Measurements from ENCODE around the gene GAA.
"Not testable (repeated sequence)": the region's sequence is repeated elsewhere in the genome, so short reads cannot be mapped to it uniquely, and the experiment has no call there.

The GAA gene

DNA sequence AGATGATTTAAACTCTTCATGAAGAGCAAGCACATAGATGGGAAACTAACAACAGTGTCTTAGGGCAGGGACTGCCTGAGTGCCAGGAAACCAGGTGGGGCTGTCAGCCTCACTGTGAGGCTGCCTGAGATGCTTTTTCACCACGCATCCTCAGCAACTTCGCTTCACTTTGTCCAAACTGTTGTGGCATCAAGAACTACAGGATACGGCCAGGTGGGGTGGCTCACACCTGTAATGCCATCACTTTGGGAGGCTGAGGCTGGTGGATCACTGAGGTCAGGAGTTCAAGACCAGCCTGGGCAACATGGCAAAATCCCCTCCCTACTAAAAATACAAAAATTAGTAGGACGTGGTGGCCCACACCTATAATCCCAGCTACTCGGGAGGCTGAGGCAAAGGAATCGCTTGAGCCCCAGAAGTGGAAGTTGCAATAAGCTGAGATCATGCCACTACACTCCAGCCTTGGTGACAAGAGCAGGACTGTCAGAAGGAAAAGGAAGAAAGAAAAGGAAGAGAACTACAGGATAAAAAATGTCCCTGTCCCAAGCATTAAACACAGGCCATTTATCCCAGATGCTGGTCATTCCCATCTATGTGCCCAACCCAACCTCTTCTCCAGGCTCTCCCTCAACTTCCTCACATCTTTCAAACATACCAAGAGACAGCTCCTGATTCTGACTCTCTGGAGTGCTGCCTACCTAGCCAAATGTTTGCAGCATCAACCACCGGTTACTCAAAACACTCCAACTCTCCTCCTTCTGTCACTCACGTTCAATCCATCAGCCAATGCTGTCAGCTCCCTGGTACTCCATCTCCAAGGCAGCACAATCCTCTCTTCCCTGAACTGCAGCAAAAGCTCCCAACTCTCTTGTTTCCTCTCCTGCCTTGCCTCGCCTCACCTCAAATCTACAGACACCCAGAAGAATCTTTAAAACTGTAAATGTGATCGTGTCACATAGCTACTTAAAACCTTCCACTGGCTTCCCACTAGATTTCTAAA is 44.0 kb downstream of the GAA start:
- no peak for DNase-seq (ENCODE audit: low read depth in 1 of 2, low spot score in 1 of 2)

DNA sequence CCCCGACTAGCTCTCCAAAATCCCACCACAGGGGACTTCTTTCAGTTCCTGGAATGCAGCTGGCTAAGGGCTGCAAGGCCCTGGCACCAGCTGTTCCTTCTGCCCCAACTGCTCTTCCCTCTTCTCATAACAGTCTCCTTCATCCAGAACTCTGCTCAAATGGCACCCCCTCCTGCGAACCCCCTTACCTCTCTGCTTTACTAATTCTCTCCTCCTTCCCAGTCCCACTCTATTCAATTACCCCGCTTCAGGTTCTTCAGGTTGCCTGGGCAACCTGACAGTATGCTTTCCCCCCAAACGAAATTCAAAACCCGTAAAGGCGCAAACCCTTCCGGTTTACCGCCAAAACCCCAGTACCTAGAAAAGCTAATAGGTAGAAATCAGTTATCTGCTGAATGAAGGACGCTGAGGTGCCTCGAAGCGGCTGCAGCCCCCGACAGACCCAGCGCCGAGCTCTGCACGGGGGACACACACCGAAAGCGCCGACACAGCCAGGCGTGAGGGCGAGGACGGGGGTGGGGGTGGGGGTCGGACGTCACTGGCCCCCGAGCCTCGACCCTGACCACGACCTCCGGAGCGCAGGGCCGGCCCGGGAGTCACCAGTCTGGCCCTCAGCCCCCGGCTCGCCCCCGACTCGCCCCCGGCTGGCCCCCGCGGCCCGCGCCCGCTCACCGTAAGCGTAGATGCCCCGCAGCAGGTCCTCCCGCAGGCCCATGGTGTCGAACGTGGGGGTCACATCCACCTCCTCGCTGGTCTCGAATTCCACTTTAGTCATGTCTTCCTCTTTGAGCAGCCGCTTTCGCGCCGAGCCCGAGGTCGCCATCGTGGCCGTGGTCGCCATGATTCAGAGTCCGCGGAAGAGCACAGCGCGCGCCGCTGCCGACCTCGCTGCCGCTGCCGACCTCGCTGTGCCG is 45.0 kb downstream of the GAA start:
- DNase-seq (ENCODE audit: low read depth in 1 of 2, low spot score in 1 of 2), result no peak

DNA sequence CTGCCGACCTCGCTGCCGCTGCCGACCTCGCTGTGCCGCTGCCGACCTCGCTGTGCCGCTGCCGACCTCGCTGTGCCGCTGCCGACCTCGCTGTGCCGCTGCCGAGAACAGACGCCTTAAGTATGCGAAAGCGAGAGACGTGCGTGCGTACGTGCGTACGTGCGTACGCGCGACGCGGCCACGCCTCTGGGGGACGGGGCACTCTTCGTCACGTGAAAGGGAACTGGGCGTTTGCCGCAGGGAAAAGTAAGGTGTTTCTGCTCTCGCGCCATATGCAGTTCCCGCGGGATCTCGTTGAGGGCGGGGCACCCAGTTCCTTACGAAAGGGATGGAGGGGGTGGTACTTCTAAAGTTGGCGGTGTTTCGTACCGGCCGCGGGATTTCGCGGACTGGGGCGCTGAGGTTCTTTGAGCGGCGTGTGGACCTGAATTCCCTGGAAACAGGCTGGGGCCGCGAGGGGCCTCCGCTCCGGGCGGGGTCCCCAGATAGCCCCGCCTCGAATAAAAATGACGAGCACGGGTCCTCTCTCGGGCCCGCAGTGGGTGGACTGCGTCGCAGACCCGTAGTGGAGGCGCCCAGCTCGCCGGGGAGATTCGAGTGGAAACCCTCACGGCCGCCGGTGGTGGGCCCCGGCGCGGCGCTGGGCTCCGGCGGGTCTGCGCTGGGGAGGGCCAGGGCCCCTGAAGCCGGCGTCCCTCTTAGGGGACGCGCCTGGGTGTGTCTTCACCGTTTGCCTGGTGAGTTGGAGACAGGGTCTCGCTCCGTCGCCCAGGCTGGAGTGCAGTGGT is 45.8 kb downstream of the GAA start, which contains the start of gene EIF4A3:
Gene EIF4A3 (minus strand): TSS at position 94 of the 788 bp plus-strand sequence. CDS start 167 bp downstream, outside the sequence.
- DNase-seq (ENCODE audit: low read depth in 1 of 2, low spot score in 1 of 2), result peak; percentile 88 to 96

GRCh38 chr17:80151333-80151732 is 50.0 kb downstream of the GAA start:
- DNase-seq (ENCODE audit: low read depth in 1 of 2, low spot score in 1 of 2), result no peak

DNA sequence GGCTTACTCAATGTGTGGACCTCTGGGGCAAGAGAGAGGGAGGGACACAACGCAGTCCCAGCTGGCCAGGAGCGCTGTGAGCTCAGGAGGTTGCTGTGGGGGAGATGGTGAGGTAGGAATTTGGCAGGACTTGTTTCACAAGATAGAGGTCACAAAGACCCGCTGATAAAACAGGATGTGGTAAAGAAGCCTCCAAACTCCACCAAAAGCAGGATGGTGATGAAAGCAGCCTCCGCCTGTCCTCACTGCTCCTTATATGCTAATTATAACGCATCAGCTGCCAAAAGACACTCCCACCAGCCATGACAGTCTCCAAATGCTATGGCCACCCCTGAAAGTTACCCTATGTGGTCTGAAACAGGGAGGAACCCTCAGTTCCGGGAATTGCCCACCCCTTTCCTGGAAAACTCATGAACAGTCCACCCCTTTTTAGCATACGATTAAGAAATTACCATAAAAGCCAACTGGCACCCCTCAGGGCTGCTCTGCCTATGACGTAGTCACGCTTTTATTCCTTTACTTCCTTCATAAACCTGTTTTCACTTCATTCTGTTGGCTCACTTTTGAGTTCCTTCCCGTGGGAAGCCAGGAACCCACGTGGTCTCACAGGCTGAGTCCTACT is 50.8 kb downstream of the GAA start:
- DNase-seq (ENCODE audit: low read depth in 1 of 2, low spot score in 1 of 2), result no peak

DNA sequence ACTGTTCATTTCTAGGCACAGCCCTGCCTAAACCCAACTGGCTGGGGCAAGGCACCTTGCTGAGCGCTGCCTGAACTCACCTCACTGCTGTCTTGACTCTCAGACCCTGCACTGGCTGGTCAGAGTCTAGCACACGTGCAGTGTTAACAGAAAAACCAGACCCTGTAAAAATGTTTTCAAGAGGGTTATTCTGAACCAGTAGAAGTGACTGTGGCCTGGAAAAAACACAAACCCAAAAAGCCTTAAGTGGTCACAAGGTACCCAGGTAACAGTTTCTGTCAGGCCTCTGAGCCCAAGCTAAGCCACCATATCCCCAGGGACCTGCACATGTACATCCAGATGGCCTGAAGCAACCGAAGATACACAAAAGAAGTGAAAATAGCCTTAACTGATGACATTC is 51.6 kb downstream of the GAA start:
- no peak for DNase-seq (ENCODE audit: low read depth in 1 of 2, low spot score in 1 of 2)

DNA sequence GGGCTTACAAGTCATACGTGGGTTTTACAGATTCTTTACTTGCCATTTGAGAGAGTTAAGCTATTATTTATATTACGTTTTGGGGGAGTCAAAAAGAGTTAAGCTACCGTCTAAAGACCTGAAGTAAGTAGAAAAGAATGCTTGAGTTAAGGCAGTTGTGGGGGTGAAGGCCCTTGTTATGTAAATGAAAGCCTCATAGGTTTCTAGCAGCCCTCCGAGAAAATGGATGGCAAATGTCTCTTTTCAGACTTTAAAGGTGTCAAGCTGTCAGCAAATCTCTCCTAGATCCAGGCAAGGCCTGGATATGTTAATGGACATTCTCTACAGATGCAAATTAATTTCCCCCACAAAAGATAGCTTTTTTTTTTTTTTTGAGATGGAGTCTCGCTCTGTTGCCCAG is 52.8 kb downstream of the GAA start:
- no peak for DNase-seq (ENCODE audit: low read depth in 1 of 2, low spot score in 1 of 2)

DNA sequence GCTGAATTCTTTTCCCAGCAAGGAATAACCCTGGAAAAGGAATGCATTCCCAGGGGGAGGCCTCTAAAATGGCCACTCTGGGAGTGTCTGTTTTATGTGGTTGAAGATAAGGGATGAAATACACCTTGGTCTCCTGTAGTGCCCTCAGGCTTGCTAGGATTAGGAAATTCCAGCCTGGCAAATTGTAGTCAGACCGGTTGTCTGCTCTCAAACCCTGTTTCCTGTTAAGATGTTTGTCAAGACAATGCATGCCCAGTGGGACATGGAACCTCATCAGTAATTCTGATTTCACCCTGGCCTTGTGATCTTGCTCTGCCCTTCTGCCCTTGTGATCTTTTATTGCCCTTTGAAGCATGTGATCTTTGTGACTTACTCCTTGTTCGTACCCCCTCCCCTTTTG is 54.2 kb downstream of the GAA start:
- DNase-seq (ENCODE audit: low read depth in 1 of 2, low spot score in 1 of 2), result not testable (repeated sequence)

DNA sequence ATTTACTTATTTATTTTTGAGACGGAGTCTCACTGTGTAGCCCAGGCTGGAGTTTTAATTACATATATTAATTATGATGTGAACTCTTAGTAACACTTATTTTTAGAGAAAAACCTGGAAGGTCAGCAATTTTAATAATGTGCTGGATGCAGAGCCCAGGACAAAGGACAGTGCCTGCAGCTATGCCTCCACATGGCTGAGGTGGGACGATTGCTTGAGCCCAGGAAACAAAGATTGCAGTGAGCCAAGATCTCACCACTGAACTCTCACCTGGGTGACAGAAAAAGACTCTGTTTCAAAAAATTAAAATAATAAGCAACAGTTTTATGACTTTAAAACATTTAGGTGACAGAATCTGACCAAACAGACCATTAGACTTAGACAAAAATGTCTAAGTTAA is 57.5 kb downstream of the GAA start:
- DNase-seq (ENCODE audit: low read depth in 1 of 2, low spot score in 1 of 2), result no peak

DNA sequence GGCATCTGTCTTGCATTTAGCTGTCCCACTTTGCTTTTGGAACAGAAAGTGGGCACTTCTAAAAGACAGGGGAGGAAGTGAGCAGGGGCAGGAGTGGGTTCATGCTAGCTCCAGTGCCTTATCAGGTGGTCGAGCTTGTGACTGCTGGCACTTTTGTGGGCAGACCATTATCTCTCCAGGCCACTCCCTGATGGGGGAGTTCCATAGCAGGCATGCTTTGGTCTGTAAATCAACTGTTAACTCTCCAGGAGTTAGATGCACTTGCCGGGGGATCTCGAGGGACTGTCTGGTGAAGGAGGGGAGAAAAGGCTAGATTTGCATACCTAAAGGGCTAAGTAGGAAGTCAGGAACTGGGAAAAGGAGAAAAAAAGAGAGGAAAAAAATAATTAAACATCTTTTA is 59.2 kb downstream of the GAA start:
- DNase-seq (ENCODE audit: low read depth in 1 of 2, low spot score in 1 of 2), result no peak

- DNase-seq (ENCODE audit: low read depth in 1 of 2, low spot score in 1 of 2), result no peak
These were observed 62.0 kb downstream of the GAA start for GRCh38 chr17:80163336-80163735.

GRCh38 chr17:80164185-80164584 is 62.8 kb downstream of the GAA start:
- no peak for DNase-seq (ENCODE audit: low read depth in 1 of 2, low spot score in 1 of 2)

DNA sequence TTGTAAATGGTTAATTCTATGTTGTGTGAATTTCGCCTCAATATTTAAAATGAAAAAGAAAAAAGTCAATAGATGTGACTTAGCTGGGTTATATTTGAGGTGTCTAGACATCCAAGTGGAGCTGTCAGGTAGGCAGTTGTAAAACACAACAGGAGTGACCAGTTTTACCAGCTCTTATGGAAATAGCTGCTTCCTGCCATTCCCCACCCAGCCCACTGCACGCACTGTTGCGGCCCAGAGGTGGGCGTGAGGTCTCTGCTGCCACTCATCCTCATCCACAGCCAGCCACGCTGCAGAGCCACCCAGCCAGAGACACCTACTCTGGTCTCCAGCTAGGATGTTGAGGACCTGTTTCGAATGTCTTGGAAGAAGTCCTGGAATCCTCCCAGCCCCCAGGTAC is 65.1 kb downstream of the GAA start:
- no peak for DNase-seq (ENCODE audit: low read depth in 1 of 2, low spot score in 1 of 2)

GRCh38 chr17:80168371-80168770 is 67.0 kb downstream of the GAA start:
- no peak for DNase-seq (ENCODE audit: low read depth in 1 of 2, low spot score in 1 of 2)

DNA sequence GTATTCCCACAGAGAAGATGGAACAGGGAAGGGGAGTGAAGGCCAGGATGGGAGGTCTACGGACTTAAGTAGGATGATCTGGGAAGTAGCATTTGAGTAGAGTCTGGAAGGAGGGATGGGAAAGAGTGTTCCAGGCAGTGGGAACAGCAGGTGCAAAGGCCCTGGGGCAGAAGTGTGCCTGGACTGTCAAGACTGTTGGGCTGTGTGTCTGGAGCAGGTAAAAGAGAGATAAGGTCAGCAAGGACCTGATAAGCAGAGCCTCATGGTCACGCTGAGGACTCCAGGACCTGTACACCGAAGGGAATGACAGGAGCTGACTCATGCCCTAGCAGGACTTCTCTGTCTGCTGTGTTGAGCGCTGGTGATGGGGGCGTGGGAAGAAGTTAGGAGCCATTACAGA is 67.7 kb downstream of the GAA start:
- no peak for DNase-seq (ENCODE audit: low read depth in 1 of 2, low spot score in 1 of 2)
